Liver (tissue), 3 donors: ENCODE results near the gene GRAMD4.

Source experiments
- GABPA ChIP-seq, 2 donors: IDR thresholded peaks in 1 of 2; conservative IDR thresholded peaks in 1 of 2; 2 replicates each; pipeline ENCODE4 v1.6.1; 2016; ENCODE audit warnings: antibody characterized with exemption in 2 of 2, mild to moderate bottlenecking in 1 of 2, moderate library complexity in 1 of 2
- NR2F2 ChIP-seq: IDR thresholded peaks from 2 replicates; pipeline ENCODE4 v1.6.1; 2016; ENCODE audit warnings: antibody characterized with exemption
- RAD21 ChIP-seq, 2 donors: IDR thresholded peaks; 2 replicates each; pipeline ENCODE4 v1.6.1; 2016; ENCODE audit warnings: antibody characterized with exemption in 2 of 2, mild to moderate bottlenecking in 2 of 2
- TAF1 ChIP-seq: conservative IDR thresholded peaks from 2 replicates; pipeline ENCODE4 v1.6.1; 2016; ENCODE audit warnings: antibody characterized with exemption, mild to moderate bottlenecking
- YY1 ChIP-seq: IDR thresholded peaks from 2 replicates; pipeline ENCODE4 v1.6.1; 2016; ENCODE audit warnings: antibody characterized with exemption, mild to moderate bottlenecking
- TF ChIP-seq, protein P1 (sequence below): fragments of 150-350 bp; IDR thresholded peaks from 2 replicates; pipeline ENCODE4 v1.5.1; 2017; ENCODE audit warnings: improper control_type of control experiment, low read depth, low read length; ENCODE audit not compliant: missing input control
- donor health status: healthy.
- donor health status: healthy.

DNA sequence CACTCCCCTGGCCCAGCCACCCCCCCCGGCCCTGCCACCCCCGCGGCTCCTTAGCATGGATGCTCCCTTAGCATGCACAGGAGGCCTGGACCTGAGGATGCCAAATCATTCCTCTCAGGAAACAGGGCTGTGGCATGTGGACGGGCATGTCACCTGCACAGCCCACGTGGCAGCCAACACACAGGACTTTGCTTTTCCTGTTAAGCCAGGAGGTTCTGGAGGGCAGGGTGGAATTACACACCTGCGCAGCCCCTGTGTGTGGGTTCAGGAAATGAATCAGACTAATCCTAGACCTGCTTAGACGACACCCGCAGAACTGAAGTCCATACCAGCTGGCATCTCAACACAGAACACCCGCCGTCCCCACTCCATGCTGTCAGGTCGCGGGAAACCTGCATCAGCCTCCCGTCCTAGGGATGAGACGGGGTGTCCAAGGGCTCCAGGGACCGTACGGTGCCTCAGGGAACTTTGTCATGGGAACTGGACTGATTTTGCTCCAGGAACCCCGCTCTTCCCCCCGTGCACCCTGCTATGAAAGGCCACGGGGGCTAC, 107.7 kb downstream of the GRAMD4 start:
- TF ChIP-seq, protein P1, sequence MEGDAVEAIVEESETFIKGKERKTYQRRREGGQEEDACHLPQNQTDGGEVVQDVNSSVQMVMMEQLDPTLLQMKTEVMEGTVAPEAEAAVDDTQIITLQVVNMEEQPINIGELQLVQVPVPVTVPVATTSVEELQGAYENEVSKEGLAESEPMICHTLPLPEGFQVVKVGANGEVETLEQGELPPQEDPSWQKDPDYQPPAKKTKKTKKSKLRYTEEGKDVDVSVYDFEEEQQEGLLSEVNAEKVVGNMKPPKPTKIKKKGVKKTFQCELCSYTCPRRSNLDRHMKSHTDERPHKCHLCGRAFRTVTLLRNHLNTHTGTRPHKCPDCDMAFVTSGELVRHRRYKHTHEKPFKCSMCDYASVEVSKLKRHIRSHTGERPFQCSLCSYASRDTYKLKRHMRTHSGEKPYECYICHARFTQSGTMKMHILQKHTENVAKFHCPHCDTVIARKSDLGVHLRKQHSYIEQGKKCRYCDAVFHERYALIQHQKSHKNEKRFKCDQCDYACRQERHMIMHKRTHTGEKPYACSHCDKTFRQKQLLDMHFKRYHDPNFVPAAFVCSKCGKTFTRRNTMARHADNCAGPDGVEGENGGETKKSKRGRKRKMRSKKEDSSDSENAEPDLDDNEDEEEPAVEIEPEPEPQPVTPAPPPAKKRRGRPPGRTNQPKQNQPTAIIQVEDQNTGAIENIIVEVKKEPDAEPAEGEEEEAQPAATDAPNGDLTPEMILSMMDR: no peak
- TF ChIP-seq NR2F2 (no peak), TAF1 (no peak), RAD21 (IDR thresholded peaks at IDR 0.05) (no peak), YY1 (no peak), GABPA (IDR thresholded peaks at IDR 0.05 in 1 of 2, conservative IDR thresholded peaks at IDR 0.05 in 1 of 2) (no peak)
